Dedifferentiated amniotic fluid mesenchymal stem cell (primary cell): ENCODE measurements around the gene NPAS3.
A peak's percentile ranks its signal among the peaks of the same experiment; 100 is the strongest.

Experiments
- DNase-seq: peaks from one replicate; pipeline ENCODE4 v3.0.0-alpha.2; 2016; ENCODE audit errors: extremely low spot score

Gene NPAS3

GRCh38 chr14:33010495-33010894, 71.8 kb downstream of the NPAS3 start:
- no peak for DNase-seq

- DNase-seq, result no peak
These were observed 76.0 kb downstream of the NPAS3 start for GRCh38 chr14:33014710-33015109.

GRCh38 chr14:33016613-33017012, 77.9 kb downstream of the NPAS3 start:
- no peak for DNase-seq

- DNase-seq, result no peak
These were observed 78.3 kb downstream of the NPAS3 start for GRCh38 chr14:33017016-33017415.

GRCh38 chr14:33019346-33019745, 80.7 kb downstream of the NPAS3 start:
- DNase-seq, result no peak

- DNase-seq, result peak; percentile 31
These were observed 88.3 kb downstream of the NPAS3 start for GRCh38 chr14:33026850-33027430.

GRCh38 chr14:33029511-33029910, 90.8 kb downstream of the NPAS3 start:
- DNase-seq, result no peak

- DNase-seq, result no peak
These were observed 91.7 kb downstream of the NPAS3 start for GRCh38 chr14:33030386-33030785.

GRCh38 chr14:33035416-33036194, 96.9 kb downstream of the NPAS3 start:
- DNase-seq, result no peak

- no peak for DNase-seq
These were observed 100.6 kb downstream of the NPAS3 start for GRCh38 chr14:33039311-33039710.

GRCh38 chr14:33040372-33041140, 101.9 kb downstream of the NPAS3 start:
- no peak for DNase-seq

GRCh38 chr14:33042591-33042990, 103.9 kb downstream of the NPAS3 start:
- no peak for DNase-seq

GRCh38 chr14:33045760-33046159, 107.1 kb downstream of the NPAS3 start:
- DNase-seq, result no peak

- DNase-seq, result no peak
These were observed 114.3 kb downstream of the NPAS3 start for GRCh38 chr14:33052943-33053342.

- no peak for DNase-seq
These were observed 117.5 kb downstream of the NPAS3 start for GRCh38 chr14:33056213-33056612.

- DNase-seq, result no peak
These were observed 118.9 kb downstream of the NPAS3 start for GRCh38 chr14:33057585-33057984.

- no peak for DNase-seq
These were observed 123.1 kb downstream of the NPAS3 start for GRCh38 chr14:33061667-33062325.

GRCh38 chr14:33062476-33062875, 123.8 kb downstream of the NPAS3 start:
- no peak for DNase-seq

GRCh38 chr14:33062881-33063280, 124.2 kb downstream of the NPAS3 start:
- DNase-seq, result no peak

- no peak for DNase-seq
These were observed 124.8 kb downstream of the NPAS3 start for GRCh38 chr14:33063521-33063920.

GRCh38 chr14:33065634-33066033, 127.0 kb downstream of the NPAS3 start:
- DNase-seq, result no peak

GRCh38 chr14:33068040-33068439, 129.4 kb downstream of the NPAS3 start:
- DNase-seq, result no peak
